ENCODE results near the gene LPP. TPM values are rescaled to one million over a fixed set of nuclear protein-coding genes. Genes with fewer than 3 reads are reported as not detected.

The LPP gene
- polyA plus RNA-seq, 3 donors: 14.1 to 23.2 (median 15.3) TPM

GRCh38 chr3:188367678-188368077, 213.7 kb downstream of the LPP start:
- Mint-ChIP-seq H3K4me3 (no peak overlapping the region), H3K9me3 (no peaks in the 10 kb centered on the region), H3K4me1 (peaks cover 10% of the 10 kb centered on the region), H3K27me3 (ENCODE audit: low read depth in 3 of 3) (peaks cover 0 to 1% (median 0%) of the 10 kb centered on the region in 3 donors), H3K27ac (no peak overlapping the region), H3K36me3 (peaks cover 3 to 15% of the 10 kb centered on the region in 2 donors)
- Histone ChIP-seq H3K9me3 (replicated peaks in 1 of 2; ENCODE audit: control insufficient read depth in 1 of 2, insufficient read depth in 1 of 2, low read length in 2 of 2) (no peaks in the 10 kb centered on the region), H3K27me3 (ENCODE audit: control insufficient read depth in 2 of 2, insufficient read depth in 2 of 2, low read length in 2 of 2) (no peaks in the 10 kb centered on the region), H3K27ac (ENCODE audit: low read depth in 1 of 2, low read length in 2 of 2) (no peak overlapping the region), H2AFZ (ENCODE audit: insufficient read depth, low read depth, low read length, poor library complexity, severe bottlenecking) (no peak overlapping the region), H3K36me3 (replicated peaks in 1 of 2; ENCODE audit: control insufficient read depth in 1 of 2, insufficient read depth in 2 of 2, low read length in 2 of 2) (peaks cover 0 to 2% of the 10 kb centered on the region in 2 donors), H3K4me3 (replicated peaks in 1 of 3; ENCODE audit: low read depth in 2 of 3, low read length in 3 of 3) (no peak overlapping the region), H3K4me2 (replicated peaks; ENCODE audit: extremely low read depth, low read length, poor library complexity, severe bottlenecking) (no peak overlapping the region), H4K20me1 (ENCODE audit: insufficient read depth, low read length) (no peaks in the 10 kb centered on the region), H3K9ac (ENCODE audit: insufficient read depth, low read length, poor library complexity, severe bottlenecking) (no peak overlapping the region), H3K4me1 (ENCODE audit: control insufficient read depth in 1 of 2, insufficient read depth in 2 of 2, low read length in 2 of 2) (no peaks in the 10 kb centered on the region), H3K79me2 (ENCODE audit: insufficient read depth, low read length) (no peaks in the 10 kb centered on the region)
- TF ChIP-seq CTCF (IDR thresholded peaks at IDR 0.05): no peak
- DNase-seq: no peak
- WGBS (ENCODE audit: insufficient coverage): no CpG with 5 or more reads among the region's 1 CpG
- intact Hi-C loops (cut with micrococcal nuclease): no loop called here

- no peaks in the 10 kb centered on the region for H3K4me1 ChIP-seq (ENCODE audit: control insufficient read depth in 1 of 2, insufficient read depth in 2 of 2, low read length in 2 of 2)
- H3K27ac ChIP-seq (ENCODE audit: low read depth in 1 of 2, low read length in 2 of 2): no peak overlapping the region
- no peak overlapping the region for H3K4me2 ChIP-seq (replicated peaks; ENCODE audit: extremely low read depth, low read length, poor library complexity, severe bottlenecking)
- no CpG with 5 or more reads among the region's 3 CpGs for WGBS (ENCODE audit: insufficient coverage)
- TF ChIP-seq CTCF (IDR thresholded peaks at IDR 0.05): no peak
- peaks cover 3 to 5% of the 10 kb centered on the region in 2 donors for H3K36me3 Mint-ChIP-seq
- peaks cover 10% of the 10 kb centered on the region for H3K4me1 Mint-ChIP-seq
- H3K9me3 ChIP-seq (replicated peaks in 1 of 2; ENCODE audit: control insufficient read depth in 1 of 2, insufficient read depth in 1 of 2, low read length in 2 of 2): no peaks in the 10 kb centered on the region
- peaks cover 0 to 1% (median 0%) of the 10 kb centered on the region in 3 donors for H3K27me3 Mint-ChIP-seq (ENCODE audit: low read depth in 3 of 3)
- H3K27ac Mint-ChIP-seq: no peak overlapping the region
- H4K20me1 ChIP-seq (ENCODE audit: insufficient read depth, low read length): no peaks in the 10 kb centered on the region
- DNase-seq: no peak
- no peak overlapping the region for H3K4me3 Mint-ChIP-seq
- H3K4me3 ChIP-seq (replicated peaks in 1 of 3; ENCODE audit: low read depth in 2 of 3, low read length in 3 of 3): no peak overlapping the region
- no peak overlapping the region for H2AFZ ChIP-seq (ENCODE audit: insufficient read depth, low read depth, low read length, poor library complexity, severe bottlenecking)
- H3K27me3 ChIP-seq (ENCODE audit: control insufficient read depth in 2 of 2, insufficient read depth in 2 of 2, low read length in 2 of 2): no peaks in the 10 kb centered on the region
- H3K9me3 Mint-ChIP-seq: peaks cover 0 to 7% (median 3%) of the 10 kb centered on the region in 7 donors
- H3K36me3 ChIP-seq (replicated peaks in 1 of 2; ENCODE audit: control insufficient read depth in 1 of 2, insufficient read depth in 2 of 2, low read length in 2 of 2): no peaks in the 10 kb centered on the region
- intact Hi-C loops (cut with micrococcal nuclease): no loop called here
- H3K79me2 ChIP-seq (ENCODE audit: insufficient read depth, low read length): no peaks in the 10 kb centered on the region
- no peak overlapping the region for H3K9ac ChIP-seq (ENCODE audit: insufficient read depth, low read length, poor library complexity, severe bottlenecking)
Observed at GRCh38 chr3:188369526-188369925, 215.6 kb downstream of the LPP start.

Data from CD14-positive monocyte (primary cell).